HG03521 (cell line): ENCODE data around the gene SNX32.
A peak's percentile ranks its signal among the peaks of the same experiment; 100 is the strongest.

Source experiments
- ATAC-seq: cut with Tn5 transposase; IDR thresholded peaks from one replicate; pipeline ENCODE4 v1.9.1; 2021; ENCODE audit warnings: mild to moderate bottlenecking, moderate library complexity; ENCODE audit not compliant: unreplicated experiment

Gene SNX32

GRCh38 chr11:65833297-65834030 lies at the start of gene SNX32:
TSS of gene SNX32 (plus strand) at chr11:65833963. CDS start at chr11:65834066, 103 bp downstream.
- ATAC-seq: peak; percentile 88

DNA sequence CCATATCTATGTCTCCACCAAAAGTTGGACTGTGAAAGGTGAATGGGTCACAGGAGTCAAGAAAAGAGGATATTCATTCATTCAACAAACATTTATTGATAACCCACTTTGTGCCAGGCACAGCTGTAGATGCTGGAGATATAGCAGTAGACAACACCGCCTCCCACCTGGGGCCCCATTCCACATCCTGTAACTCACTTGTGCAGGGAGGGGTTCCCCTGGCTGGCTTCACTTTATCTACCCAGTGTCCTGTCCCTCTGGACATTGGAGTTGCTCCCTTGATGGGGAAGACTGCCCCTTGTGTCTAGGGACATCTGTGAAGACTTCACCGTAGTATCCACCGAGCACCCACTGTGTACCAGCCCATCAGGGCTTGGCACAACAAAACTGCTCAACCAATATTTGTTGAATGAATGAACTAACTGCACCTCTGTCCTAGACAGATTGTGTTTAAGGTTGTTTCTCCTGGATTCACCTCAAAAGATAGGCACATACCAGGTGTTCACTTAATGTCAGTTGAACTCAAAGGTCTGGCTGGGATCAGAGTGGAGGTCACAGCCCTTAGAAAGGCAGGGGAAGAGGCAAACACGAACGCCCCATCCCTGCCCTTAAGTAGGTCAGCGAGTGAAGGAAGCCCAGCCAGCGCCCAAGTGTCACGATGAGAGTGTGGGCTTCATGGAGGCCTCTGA lies 48.3 kb upstream of the SNX32 start:
- ATAC-seq: no peak

DNA sequence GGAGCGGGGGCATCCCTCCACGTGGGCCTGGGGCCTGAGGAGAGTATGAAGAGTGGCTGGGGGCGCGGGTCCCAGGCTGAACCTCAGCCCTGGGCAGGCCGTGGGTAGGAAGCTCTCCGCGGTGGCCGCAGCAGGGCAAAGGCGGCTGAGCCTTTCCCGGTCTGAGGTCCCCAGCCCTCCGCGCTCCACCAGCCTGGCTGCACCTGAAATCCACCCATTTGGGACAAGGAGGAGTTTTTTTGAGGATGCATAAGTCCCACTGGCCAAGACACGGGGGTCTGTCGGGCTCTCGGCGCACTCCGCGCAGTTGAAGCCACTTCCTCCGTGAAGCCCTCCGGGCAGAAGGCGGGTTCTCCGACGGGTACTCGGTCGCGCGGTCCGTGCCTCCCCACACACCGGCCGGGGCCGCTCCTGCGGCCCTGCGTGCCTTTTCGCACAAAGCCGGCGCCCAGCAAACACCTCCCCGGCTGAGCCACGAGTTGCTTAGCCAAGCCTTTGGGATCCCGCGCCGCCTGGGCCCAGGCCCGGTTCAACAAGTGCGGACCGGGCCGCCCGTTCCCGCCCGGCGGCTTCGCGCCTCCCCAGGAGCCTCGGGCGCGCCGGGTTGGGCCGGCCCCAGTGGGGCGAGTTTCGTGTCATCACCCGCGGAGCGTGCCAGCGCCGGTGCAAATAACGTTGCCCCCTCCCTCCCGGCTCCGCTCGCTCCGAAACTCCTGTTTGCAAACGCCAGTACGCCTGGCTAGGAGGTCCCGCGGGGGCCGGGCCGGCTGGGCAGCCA lies 47.6 kb upstream of the SNX32 start:
- no peak for ATAC-seq

DNA sequence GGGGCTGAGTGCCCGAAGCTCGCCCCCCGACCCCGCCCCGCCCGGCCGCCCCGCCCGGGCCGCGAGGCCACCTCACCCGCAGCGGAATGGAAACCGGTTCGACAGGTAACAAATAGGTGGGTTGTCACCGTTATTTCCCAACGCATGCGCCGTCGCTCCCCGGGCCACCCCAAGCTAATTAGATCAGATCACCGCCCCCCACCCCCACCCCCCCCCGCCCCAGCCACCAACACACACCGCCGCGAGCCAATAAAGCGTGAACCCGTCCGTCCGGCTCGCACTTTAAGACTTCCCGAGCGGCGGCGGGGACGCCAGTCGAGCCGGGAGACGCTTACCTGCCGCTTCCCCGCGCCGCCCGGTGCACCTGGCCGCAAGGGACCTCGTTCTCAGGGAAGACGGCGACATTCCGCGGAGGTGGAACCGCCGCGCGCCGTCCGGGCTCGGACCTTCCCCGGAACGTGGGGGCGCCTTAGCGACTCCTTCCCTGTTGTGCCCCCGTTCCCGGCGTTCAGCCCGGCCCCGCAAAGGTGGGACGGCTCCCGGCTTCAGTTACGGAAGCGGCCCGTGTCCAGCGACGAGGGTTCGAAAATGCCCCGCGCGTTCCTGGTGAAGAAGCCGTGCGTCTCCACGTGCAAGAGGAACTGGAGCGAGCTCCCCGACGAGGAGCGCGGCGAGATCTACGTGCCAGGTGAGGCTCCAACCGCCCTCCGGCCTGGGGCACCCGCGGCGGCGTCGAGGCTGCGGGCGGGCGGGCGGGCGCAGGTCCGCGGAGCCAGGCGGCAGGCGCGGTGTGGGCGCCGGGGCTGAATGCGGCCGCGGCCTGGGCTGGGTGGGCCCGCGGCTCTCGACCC lies 46.8 kb upstream of the SNX32 start, which contains the start of gene OVOL1:
OVOL1 (plus strand) TSS at position 278 of the 851 bp plus-strand sequence; CDS start at position 589, 311 bp downstream.
- no peak for ATAC-seq

GRCh38 chr11:65787649-65788622 lies 45.8 kb upstream of the SNX32 start:
- no peak for ATAC-seq

DNA sequence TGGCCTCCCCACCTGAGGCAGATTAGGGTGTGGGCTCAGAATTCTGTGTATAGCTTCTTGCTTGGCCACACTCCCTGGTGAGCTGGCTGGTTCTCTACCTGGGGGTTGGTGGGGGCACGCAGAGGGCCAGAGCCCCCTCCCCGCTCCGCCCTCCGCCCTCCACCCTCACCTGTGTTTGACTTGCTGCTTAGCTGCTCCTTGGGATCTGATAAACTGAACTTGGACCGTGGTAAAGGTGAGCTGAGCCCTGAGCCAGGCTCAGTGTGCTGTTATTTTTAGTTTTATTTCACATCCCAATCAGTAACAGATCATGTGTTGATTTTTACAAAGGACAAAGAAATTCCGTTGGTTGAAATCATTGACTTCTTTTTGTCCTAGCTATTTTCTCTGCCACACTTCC lies 44.9 kb upstream of the SNX32 start:
- ATAC-seq: no peak

DNA sequence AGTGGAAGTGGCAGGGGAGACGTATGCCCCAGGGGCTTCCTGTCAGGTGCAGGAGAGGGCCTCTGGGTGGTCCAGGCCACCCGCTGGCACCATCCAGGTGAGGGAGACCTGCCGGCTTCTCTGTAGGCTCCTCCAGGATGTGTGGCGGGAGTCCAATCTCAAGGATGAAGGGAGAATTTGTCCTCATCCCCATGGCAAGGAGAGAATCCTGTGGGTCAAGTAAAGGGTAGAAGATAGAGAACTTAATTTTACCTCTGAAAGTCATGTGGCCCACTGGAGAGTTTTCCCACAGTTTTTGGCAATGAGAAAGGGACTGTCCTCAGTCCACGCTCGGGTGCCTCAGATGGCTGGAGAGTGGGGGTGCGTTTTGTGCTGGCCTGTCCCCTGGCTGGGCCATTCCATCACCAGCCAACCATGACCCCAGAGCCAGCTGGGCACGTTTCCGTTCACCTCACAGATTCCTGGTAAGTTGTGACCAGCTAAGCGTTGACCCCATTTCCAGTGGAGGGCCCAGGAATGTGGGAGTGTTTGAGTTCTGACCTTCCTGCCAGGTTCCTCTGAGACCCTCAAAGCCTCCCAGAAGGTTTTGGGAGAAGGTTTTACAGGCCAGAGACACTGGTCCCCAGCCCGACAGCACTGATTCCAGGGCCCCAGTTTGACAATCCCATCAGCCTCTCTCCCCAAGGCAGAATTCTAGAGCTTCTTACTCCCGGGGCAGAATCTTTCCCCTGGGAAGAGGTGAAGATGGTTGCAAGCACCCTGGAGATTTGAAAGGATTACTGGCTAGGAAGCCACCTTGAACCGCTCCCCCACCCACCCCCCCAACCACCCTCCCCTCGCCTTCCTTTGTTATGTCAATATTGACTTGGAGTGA lies 44.3 kb upstream of the SNX32 start:
- no peak for ATAC-seq

GRCh38 chr11:65790104-65790901 lies 43.5 kb upstream of the SNX32 start:
- ATAC-seq: no peak

DNA sequence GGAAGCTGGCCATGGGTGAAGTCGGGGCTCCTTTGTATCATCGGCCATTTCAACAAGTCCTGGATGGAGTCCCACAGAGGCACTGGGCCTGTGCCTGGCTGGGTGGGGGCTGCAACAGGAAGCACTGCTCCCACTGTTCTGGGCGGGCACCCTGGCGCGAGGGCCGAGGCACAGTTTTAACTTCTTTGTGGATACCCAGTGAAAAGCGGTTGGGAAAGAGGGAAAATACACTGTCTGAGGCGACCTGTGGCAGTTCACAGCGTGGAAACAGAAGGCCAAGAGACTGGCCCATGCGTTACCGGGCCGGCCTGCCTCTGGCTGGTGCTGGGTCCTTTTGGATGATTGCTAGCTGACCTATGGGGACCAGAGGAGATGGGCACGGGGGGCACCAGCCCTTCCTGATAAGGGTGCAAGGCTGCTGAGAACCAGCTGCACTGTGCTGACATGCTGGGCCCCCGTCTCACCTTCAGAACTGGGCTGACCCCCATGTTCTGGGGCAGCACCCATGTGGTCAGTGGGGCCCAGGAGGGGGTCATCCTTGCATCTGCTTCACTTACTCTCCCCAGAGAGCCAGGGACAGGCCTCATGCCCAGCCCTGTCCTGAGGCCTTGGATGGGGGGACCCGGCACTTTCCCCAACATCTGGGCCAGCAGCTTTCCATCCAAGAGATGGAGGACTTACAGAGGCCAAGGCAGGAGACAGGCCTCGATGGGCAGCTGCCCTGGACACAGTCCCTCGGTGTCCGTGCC lies 42.7 kb upstream of the SNX32 start:
- no peak for ATAC-seq

DNA sequence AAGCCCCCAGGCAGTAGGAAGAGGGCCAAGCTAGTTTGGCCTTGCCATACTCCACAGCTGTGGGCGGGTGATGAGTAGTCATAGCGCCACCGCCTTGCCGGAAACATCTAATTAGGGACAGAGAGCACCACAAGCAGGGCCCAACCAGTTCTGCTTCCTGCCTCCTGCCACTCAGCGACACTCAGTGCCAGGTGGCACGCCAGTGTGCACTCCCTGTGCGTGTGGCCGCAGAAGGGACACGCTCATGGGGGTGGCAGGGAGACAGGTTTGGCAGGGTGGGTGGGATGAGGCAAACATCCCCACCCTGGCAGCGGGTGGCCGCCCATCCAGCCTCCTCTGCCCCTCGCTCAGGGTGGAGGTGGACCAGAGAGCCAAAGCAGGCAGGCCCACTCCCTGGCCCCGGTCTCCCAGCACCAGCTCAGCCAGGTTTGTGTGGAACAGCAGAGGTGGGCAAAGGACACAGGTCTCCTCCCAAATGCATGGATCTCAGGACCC lies 42.0 kb upstream of the SNX32 start:
- peak; percentile 72 for ATAC-seq

DNA sequence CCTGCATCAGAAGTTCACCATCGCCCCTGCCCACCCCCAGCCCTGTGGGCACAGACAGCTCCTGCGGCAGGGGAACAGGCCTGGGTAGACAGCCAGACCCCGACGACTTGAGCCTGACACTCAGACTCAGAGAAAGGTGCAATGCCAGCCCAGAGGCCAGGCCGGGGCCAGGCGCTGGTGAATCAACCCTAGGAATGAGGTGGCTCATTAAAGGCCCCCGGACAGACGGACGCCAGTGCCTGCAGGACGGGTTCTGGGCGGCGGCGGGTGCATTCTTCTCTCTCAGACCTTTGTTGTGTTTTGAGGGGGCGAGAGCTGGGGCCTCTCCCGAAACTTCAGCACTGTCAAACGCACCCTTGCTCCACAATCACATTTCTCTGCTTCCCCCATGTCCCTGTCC lies 41.3 kb upstream of the SNX32 start:
- ATAC-seq: no peak

- no peak for ATAC-seq
These were observed 40.6 kb upstream of the SNX32 start for GRCh38 chr11:65793144-65793581.

GRCh38 chr11:65793625-65794400 lies 40.0 kb upstream of the SNX32 start:
- ATAC-seq: no peak

DNA sequence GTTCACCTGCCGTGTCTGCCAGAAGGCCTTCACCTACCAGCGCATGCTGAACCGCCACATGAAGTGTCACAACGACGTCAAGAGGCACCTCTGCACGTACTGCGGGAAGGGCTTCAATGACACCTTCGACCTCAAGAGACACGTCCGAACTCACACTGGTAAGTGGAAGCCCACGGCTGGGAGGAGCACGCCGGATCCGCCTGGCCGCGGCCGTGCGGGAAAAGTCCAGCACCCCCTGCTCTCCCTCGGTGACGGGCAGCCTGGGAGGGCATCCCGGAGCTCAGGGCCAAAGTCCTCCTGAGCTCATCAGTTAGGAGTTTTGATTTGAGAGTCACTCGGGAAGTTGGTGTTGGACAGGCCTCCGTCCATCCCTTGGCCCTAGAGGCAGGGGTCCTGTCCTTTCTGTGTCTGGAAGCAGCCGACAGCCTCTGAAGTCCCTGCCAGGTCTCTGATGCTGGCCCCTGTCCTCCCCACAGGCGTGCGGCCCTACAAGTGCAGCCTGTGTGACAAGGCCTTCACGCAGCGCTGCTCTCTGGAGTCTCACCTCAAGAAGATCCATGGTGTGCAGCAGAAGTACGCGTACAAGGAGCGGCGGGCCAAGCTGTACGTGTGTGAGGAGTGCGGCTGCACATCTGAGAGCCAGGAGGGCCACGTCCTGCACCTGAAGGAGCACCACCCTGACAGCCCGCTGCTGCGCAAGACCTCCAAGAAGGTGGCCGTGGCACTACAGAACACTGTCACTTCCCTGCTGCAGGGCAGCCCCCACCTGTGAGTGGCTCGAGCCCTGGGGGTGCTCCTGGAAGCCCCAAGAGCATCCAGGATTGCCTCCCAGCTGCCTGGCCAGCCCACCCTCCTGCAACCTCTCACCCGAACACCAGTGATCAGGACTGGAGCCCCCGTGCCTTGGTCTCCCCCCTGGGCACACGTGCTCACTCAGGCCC lies 38.9 kb upstream of the SNX32 start:
- ATAC-seq: no peak
